Smooth muscle cell (in vitro differentiated cells): ENCODE results near the gene ZBED4. TPM values are rescaled to one million over a fixed set of nuclear protein-coding genes. Genes with fewer than 3 reads are reported as not detected.

ENCODE experiments used
- DNase-seq: peaks from one replicate; lab custom pipeline; 2025; ENCODE audit not compliant: unreplicated experiment; lab: John Stamatoyannopoulos, UW
- H2AFZ ChIP-seq: fragments of 200-600 bp; sonication (generic); 2 replicates; pipeline ENCODE4 v1.6.0; 2016; ENCODE audit warnings: antibody characterized with exemption, low read depth, mild to moderate bottlenecking
- H3F3A ChIP-seq: fragments of 200-600 bp; sonication (generic); 2 replicates; pipeline ENCODE4 v1.6.0; 2017; ENCODE audit warnings: antibody characterized with exemption, low read depth
- H3K27ac ChIP-seq: fragments of 200-600 bp; sonication (generic); 2 replicates; pipeline ENCODE4 v1.5.1; 2016; ENCODE audit warnings: low read depth, mild to moderate bottlenecking
- H3K27me3 ChIP-seq: fragments of 200-600 bp; sonication (generic); 2 replicates; pipeline ENCODE4 v1.6.1; 2016; ENCODE audit warnings: low read depth, mild to moderate bottlenecking
- H3K36me3 ChIP-seq: fragments of 200-600 bp; sonication (generic); 2 replicates; pipeline ENCODE4 v1.5.1; 2016; ENCODE audit warnings: low read depth
- H3K4me1 ChIP-seq: fragments of 200-600 bp; sonication (generic); 2 replicates; pipeline ENCODE4 v1.5.1; 2016; ENCODE audit warnings: low read depth
- H3K4me2 ChIP-seq: fragments of 200-600 bp; sonication (generic); 2 replicates; pipeline ENCODE4 v1.6.0; 2016; ENCODE audit warnings: mild to moderate bottlenecking
- H3K4me3 ChIP-seq: fragments of 200-600 bp; sonication (generic); 2 replicates; pipeline ENCODE4 v1.5.1; 2016; ENCODE audit warnings: mild to moderate bottlenecking
- H3K79me2 ChIP-seq: fragments of 200-600 bp; sonication (generic); 2 replicates; pipeline ENCODE4 v1.6.0; 2016; ENCODE audit warnings: low read depth, mild to moderate bottlenecking
- H3K9ac ChIP-seq: fragments of 200-600 bp; sonication (generic); 2 replicates; pipeline ENCODE4 v1.6.0; 2016; ENCODE audit warnings: low read depth
- H3K9me3 ChIP-seq: fragments of 200-600 bp; sonication (generic); replicated peaks from 2 replicates; pipeline ENCODE4 v1.5.1; 2016; ENCODE audit warnings: low read depth
- H4K20me1 ChIP-seq: fragments of 200-600 bp; sonication (generic); 2 replicates; pipeline ENCODE4 v1.6.0; 2016; ENCODE audit warnings: low read depth
- WGBS: methylation state at CpG from one replicate; pipeline ENCODE4 v1.1.7; 2016; ENCODE audit warnings: low lambda C conversion rate; 5-methylcytosine and 5-hydroxymethylcytosine counted together
- polyA plus RNA-seq: library from polyadenylated mRNA; unstranded; fragments of >200 nt; fragmentation: Nextera tagmentation; extraction: Ambion mirVana; gene quantifications from 2 replicates; pipeline ENCODE4 v1.2.1, GENCODE V29; 2016
- total RNA-seq: library from RNA; depleted of rRNA; stranded (reverse); fragments of >200 nt; gene quantifications from 2 replicates; pipeline ENCODE4 v1.2.3, GENCODE V29; 2014
- TF ChIP-seq, protein P1 (sequence below): fragments of 200-600 bp; sonication (generic); IDR thresholded peaks from 2 replicates; pipeline ENCODE4 v1.5.1; 2017; ENCODE audit warnings: borderline replicate concordance, mild to moderate bottlenecking, antibody characterized with exemption; ENCODE audit not compliant: insufficient read depth, poor library complexity, severe bottlenecking

Gene ZBED4
- total and polyA plus RNA-seq, 2 experiments from 2014 or later, result 12.1 to 16.6 TPM

DNA sequence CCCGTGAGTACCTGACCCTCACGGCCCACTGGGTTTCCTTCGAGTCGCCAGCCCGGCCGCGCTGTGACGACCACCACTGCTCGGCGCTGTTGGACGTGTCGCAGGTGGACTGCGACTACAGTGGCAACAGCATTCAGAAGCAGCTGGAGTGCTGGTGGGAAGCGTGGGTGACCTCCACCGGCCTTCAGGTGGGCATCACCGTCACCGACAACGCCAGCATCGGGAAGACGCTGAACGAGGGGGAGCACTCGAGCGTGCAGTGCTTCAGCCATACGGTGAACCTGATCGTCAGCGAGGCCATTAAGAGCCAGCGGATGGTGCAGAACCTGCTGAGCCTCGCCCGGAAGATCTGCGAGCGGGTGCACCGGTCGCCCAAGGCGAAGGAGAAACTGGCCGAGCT is 32.2 kb downstream of the ZBED4 start:
- H3K4me1 ChIP-seq, result no peaks in the 10 kb centered on the region
- H2AFZ ChIP-seq, result no peak overlapping the region
- DNase-seq, result no peak
- peaks cover 38% of the 10 kb centered on the region for H3K36me3 ChIP-seq
- H3K79me2 ChIP-seq, result peaks cover 46% of the 10 kb centered on the region
- H3K9ac ChIP-seq, result no peak overlapping the region
- WGBS, result 99% methylated on average over 35 of the region's 35 CpGs
- TF ChIP-seq, protein P1, sequence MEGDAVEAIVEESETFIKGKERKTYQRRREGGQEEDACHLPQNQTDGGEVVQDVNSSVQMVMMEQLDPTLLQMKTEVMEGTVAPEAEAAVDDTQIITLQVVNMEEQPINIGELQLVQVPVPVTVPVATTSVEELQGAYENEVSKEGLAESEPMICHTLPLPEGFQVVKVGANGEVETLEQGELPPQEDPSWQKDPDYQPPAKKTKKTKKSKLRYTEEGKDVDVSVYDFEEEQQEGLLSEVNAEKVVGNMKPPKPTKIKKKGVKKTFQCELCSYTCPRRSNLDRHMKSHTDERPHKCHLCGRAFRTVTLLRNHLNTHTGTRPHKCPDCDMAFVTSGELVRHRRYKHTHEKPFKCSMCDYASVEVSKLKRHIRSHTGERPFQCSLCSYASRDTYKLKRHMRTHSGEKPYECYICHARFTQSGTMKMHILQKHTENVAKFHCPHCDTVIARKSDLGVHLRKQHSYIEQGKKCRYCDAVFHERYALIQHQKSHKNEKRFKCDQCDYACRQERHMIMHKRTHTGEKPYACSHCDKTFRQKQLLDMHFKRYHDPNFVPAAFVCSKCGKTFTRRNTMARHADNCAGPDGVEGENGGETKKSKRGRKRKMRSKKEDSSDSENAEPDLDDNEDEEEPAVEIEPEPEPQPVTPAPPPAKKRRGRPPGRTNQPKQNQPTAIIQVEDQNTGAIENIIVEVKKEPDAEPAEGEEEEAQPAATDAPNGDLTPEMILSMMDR, result no peak
- no peaks in the 10 kb centered on the region for H3K27me3 ChIP-seq
- H3K9me3 ChIP-seq, result peaks cover 8% of the 10 kb centered on the region
- H3K27ac ChIP-seq, result no peak overlapping the region
- no peak overlapping the region for H3K4me3 ChIP-seq
- H3K4me2 ChIP-seq, result no peak overlapping the region
- no peaks in the 10 kb centered on the region for H3F3A ChIP-seq
- peaks cover 63% of the 10 kb centered on the region for H4K20me1 ChIP-seq

DNA sequence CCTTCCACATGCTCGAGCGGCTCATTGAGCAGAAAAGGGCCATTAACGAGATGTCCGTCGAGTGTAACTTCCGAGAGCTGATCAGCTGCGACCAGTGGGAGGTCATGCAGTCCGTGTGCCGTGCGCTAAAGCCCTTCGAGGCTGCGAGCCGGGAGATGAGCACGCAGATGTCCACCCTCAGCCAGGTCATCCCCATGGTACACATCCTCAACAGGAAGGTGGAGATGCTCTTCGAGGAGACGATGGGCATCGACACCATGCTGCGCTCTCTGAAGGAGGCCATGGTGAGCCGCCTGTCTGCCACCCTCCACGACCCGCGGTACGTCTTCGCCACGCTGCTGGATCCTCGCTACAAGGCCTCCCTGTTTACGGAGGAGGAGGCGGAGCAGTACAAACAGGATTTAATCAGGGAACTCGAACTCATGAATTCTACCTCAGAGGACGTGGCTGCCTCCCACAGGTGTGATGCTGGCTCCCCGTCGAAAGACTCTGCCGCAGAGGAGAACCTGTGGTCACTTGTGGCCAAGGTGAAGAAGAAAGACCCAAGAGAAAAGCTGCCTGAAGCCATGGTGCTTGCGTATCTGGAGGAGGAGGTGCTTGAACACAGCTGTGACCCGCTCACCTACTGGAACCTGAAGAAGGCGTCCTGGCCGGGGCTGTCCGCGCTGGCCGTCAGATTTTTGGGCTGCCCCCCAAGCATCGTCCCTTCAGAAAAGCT is 32.9 kb downstream of the ZBED4 start:
- TF ChIP-seq, protein P1, result no peak
- Histone ChIP-seq H3K27me3 (no peaks in the 10 kb centered on the region), H3K4me3 (no peak overlapping the region), H2AFZ (no peak overlapping the region), H3K27ac (no peak overlapping the region), H3F3A (no peaks in the 10 kb centered on the region), H3K4me1 (no peaks in the 10 kb centered on the region), H3K4me2 (no peak overlapping the region), H3K79me2 (peaks cover 40% of the 10 kb centered on the region), H4K20me1 (peaks cover 57% of the 10 kb centered on the region), H3K9ac (no peak overlapping the region), H3K9me3 (peaks cover 8% of the 10 kb centered on the region), H3K36me3 (peaks cover 38% of the 10 kb centered on the region)
- DNase-seq, result no peak
- WGBS, result 98% methylated on average over 41 of the region's 41 CpGs

DNA sequence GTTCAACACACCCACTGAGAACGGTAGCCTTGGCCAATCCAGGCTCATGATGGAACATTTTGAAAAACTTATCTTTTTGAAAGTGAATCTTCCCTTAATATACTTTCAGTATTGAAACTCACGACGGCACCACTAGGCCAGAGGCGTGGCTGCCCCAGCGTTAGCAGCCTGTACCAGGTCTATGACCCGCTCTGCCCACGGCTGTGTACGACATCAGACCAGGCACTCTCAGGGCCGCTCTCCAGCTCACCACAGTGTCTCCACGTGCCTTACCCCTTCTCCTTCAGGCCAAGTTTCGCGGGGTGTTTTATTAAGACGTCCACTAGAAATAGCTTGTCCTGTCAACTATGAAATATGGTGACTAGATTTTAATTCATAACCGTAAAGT is 33.4 kb downstream of the ZBED4 start:
- TF ChIP-seq, protein P1, result no peak
- Histone ChIP-seq H3K4me2 (no peak overlapping the region), H4K20me1 (peaks cover 52% of the 10 kb centered on the region), H3K9ac (no peak overlapping the region), H3F3A (no peaks in the 10 kb centered on the region), H3K27me3 (no peaks in the 10 kb centered on the region), H3K27ac (no peak overlapping the region), H3K9me3 (peaks cover 8% of the 10 kb centered on the region), H3K79me2 (peaks cover 34% of the 10 kb centered on the region), H3K4me1 (no peaks in the 10 kb centered on the region), H2AFZ (no peak overlapping the region), H3K4me3 (no peak overlapping the region), H3K36me3 (peaks cover 38% of the 10 kb centered on the region)
- DNase-seq, result no peak
- WGBS, result 98% methylated on average over 14 of the region's 14 CpGs

DNA sequence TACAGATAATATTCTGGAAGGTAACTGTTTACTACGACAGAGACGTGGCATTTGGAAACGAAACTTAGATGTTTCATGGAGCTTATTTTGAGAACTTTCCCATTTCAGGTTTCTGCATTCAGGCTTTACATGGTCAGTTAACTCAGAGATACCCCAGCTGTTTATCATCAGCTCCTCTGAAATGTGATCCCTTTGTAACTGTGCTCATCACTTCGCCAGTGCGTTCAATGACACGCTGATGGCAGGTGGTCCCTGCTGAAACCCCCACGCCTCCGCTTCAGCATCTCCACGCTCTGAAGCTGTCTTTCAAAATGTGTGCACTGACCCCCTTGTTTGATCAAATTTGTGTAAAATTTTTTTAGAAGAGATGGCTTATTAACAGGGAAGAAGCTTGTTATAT is 34.1 kb downstream of the ZBED4 start:
- H3K9ac ChIP-seq, result no peak overlapping the region
- peaks cover 42% of the 10 kb centered on the region for H3K36me3 ChIP-seq
- H4K20me1 ChIP-seq, result peaks cover 45% of the 10 kb centered on the region
- DNase-seq, result no peak
- peaks cover 28% of the 10 kb centered on the region for H3K79me2 ChIP-seq
- 99% methylated on average over 9 of the region's 9 CpGs for WGBS
- H3K27ac ChIP-seq, result no peak overlapping the region
- H2AFZ ChIP-seq, result no peak overlapping the region
- no peaks in the 10 kb centered on the region for H3K27me3 ChIP-seq
- H3F3A ChIP-seq, result no peaks in the 10 kb centered on the region
- no peak overlapping the region for H3K4me2 ChIP-seq
- H3K9me3 ChIP-seq, result peaks cover 8% of the 10 kb centered on the region
- H3K4me1 ChIP-seq, result no peaks in the 10 kb centered on the region
- no peak overlapping the region for H3K4me3 ChIP-seq
- TF ChIP-seq, protein P1, result no peak
